ENCODE results near the gene AGBL1.

GRCh38 chr15:86649277-86649676, 569.6 kb downstream of the AGBL1 start:
- TF ChIP-seq POLR2AphosphoS5 (IDR thresholded peaks at IDR 0.05) (no peak), POLR2A (IDR thresholded peaks at IDR 0.05) (no peak), EP300 (IDR thresholded peaks at IDR 0.05) (no peak)
- TF ChIP-seq, protein P1, sequence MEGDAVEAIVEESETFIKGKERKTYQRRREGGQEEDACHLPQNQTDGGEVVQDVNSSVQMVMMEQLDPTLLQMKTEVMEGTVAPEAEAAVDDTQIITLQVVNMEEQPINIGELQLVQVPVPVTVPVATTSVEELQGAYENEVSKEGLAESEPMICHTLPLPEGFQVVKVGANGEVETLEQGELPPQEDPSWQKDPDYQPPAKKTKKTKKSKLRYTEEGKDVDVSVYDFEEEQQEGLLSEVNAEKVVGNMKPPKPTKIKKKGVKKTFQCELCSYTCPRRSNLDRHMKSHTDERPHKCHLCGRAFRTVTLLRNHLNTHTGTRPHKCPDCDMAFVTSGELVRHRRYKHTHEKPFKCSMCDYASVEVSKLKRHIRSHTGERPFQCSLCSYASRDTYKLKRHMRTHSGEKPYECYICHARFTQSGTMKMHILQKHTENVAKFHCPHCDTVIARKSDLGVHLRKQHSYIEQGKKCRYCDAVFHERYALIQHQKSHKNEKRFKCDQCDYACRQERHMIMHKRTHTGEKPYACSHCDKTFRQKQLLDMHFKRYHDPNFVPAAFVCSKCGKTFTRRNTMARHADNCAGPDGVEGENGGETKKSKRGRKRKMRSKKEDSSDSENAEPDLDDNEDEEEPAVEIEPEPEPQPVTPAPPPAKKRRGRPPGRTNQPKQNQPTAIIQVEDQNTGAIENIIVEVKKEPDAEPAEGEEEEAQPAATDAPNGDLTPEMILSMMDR (IDR thresholded peaks at IDR 0.05): no peak
